Iris pigment epithelial cell (primary cell): ENCODE measurements around the gene CALU.

Experiments
- DNase-seq: peaks from one replicate; pipeline ENCODE4 v3.0.0-alpha.2; 2011; ENCODE audit warnings: low read depth

The CALU gene

GRCh38 chr7:128747327-128748079, 8.3 kb downstream of the CALU start:
- no peak for DNase-seq

- no peak for DNase-seq
Measured at GRCh38 chr7:128752251-128752650, 13.1 kb downstream of the CALU start.

DNA sequence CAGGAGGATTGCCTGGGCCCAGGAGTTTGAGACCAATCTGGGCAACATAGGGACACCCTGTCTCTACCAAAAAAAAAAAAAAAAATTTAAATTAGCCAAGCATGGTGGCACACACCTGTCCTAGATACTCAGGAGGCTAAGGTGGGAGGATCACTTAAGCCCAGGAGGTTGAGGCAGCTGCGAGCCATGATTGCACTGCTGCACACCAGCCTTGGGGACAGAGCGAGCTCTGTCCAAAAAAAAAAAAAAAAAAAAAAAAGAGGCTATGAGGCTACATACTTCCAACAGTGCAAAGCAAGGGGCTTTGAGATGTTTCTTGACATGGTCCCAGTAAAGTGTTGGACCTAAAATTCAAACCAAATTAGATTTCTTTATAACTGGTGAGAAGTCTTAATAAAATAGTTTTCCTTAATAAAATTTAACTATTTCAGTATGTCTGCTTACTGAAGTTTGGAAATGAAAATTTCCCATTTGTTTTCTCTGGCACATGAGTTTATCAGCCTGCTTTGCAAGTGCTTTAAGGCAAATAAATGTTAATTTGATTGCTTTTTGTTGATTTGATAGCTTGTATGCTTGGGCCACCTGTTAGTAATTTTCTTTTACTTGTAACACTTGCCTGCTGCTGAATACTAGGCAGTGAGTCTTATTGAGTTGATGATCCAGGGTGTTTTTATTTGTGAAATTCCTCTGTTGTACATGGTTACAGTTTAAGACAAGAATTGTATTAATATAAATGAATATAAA, 16.1 kb downstream of the CALU start:
- DNase-seq = no peak

DNA sequence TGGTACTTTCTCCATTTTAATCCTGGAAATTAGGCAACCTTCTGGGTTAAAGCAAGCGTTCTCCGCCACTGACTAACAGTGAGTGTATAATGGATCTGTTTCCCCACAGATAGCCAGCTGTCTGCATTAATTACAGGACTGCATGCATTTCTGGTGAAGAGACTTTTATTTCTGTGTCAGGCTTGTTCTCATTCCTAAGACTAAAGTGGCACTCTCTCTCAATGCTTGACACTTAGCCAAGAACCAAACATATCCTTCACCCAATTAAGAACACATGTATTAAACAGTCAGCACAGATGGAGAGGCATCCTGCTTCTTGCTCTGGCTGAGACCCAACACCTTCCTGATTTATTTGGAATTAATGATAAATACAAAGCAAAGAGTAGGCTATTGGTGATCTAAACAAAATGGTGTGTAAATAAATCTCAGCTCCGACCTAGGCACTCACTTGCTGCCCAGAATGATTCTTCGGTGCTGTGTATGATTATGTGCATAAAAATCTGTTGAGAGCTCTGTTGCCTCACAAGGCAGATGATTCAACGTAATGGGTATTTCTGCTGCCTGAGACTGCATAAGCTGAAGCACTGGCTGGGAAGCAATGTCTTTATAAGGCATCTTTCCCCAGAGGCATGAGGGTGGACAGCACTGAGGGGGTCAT, 16.8 kb downstream of the CALU start:
- peak; percentile 95 for DNase-seq

- no peak for DNase-seq
Measured at GRCh38 chr7:128757203-128757602, 18.0 kb downstream of the CALU start.

DNA sequence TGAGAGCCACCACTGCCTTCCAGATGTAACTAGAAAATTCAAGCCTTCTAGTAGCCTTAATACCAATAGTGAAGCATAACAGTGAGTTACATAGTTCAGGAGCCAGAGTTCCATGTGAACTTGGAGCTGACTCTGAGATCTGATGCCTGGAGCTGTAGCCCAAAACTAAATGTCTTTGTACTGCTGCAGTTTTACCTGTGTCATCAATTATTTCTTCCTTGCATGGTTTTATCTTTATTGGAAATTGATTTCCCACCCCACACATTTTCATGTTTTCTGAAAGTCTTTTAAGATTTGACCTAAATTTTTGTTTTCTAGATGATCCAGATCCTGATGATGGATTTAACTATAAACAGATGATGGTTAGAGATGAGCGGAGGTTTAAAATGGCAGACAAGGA, 19.4 kb downstream of the CALU start:
- DNase-seq = no peak

DNA sequence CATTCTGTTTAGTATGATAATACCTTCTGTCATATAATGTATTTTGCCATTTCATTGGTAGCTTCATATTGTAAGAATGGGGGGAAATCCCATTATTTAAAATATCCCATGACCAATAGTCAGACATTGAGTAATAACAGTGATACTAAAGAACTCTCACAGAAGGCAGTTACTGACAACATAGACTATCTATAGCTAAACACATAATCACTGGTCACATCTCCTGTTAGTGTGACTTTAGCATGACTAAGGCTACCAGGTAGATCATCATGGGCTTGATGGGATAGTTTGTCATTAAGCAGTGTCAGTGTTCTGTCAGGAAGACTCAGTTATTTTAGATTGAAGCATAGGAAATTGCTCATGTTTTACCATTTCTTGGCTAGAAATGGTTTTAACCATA, 20.1 kb downstream of the CALU start:
- DNase-seq = no peak

DNA sequence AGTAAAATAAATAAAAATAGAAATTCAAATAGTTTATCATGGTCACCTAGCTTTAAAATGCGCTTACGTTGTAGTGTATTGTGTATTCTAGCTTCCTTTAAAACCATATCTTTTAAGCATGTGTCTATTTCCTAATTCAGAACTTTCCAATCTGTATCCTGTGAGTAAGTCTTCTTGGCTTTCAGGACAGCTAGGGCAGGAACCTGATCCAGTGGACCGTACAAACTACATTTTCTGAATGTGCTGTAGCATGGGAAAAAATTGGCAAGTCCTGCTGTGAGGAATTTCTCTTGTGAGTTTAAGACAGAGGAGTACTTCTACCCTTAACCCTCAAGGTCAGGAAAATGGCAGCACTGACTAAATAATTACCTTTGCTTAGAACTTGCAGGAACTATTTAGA, 24.4 kb downstream of the CALU start:
- DNase-seq = no peak

DNA sequence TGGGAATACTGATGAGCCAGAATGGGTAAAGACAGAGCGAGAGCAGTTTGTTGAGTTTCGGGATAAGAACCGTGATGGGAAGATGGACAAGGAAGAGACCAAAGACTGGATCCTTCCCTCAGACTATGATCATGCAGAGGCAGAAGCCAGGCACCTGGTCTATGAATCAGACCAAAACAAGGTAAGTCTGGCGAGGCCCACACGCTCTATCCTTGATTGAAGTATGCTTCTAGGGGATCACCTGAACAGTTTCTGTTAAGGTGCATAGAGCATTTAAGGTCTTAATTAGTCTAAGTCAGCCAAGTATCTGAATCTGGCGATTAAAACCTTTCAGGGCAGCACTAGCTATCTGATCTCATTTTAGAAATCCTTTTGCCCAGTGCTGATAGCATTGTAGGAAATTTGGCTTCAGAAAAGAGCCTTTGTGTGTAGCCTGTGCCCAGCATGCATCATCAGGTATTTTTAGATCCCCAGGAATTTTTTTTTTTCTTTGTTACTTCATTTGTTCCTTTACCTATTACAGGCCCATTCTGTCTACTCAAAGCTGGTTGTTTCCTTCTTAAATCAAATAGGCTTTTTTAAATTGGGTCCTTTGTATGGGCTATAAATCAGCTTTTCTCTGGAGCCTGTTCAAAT, 28.4 kb downstream of the CALU start:
- DNase-seq = no peak

DNA sequence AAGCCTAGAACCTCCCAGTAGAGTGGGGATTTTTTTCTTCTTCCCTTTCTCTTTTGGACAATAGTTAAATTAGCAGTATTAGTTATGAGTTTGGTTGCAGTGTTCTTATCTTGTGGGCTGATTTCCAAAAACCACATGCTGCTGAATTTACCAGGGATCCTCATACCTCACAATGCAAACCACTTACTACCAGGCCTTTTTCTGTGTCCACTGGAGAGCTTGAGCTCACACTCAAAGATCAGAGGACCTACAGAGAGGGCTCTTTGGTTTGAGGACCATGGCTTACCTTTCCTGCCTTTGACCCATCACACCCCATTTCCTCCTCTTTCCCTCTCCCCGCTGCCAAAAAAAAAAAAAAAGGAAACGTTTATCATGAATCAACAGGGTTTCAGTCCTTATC, 31.1 kb downstream of the CALU start:
- DNase-seq = peak; percentile 63

DNA sequence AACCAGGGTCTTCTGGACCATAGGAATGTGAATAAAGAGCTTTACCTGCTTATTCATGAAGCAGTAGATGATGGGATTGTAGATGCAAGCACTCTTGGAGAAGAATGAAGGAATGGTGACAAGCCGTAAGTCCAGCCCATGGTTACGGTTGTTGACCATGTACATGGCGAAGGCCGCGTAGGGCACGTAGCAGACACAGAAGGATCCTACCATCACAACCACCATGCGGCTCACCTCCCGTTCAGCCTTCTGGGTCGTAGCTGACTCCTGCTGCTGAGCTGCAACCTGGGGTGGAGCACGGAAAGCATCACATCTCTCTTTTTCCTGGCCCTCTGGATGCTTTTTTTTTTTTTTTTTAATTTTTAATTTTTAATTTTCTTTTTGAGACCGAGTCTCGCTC, 34.4 kb downstream of the CALU start:
- DNase-seq = no peak

GRCh38 chr7:128774029-128774689, 35.0 kb downstream of the CALU start:
- DNase-seq = no peak

DNA sequence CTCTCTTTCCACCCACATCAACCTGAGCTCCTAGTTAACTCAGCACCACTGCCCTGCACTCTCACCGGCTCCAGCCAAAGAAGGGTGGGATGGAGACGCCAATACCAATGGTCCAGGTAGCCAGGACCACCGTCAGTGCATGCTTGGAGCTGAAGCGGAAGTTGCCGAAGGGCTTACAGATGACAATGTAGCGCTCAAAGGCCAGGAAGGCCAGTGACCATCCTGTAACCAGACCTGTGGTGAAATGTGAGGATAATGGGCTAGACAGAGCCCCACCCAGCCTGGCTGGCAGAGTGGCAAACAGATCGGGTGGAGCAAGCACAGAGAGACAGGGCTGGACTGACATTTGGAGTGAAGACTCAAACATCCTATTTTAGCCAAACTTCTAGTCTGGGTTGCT, 35.8 kb downstream of the CALU start:
- DNase-seq = no peak

- DNase-seq = no peak
Measured at GRCh38 chr7:128775744-128776474, 36.8 kb downstream of the CALU start, which contains the start of gene OPN1SW. Gene OPN1SW (minus strand): TSS chr7:128775794. CDS start chr7:128775781, 13 bp downstream.

DNA sequence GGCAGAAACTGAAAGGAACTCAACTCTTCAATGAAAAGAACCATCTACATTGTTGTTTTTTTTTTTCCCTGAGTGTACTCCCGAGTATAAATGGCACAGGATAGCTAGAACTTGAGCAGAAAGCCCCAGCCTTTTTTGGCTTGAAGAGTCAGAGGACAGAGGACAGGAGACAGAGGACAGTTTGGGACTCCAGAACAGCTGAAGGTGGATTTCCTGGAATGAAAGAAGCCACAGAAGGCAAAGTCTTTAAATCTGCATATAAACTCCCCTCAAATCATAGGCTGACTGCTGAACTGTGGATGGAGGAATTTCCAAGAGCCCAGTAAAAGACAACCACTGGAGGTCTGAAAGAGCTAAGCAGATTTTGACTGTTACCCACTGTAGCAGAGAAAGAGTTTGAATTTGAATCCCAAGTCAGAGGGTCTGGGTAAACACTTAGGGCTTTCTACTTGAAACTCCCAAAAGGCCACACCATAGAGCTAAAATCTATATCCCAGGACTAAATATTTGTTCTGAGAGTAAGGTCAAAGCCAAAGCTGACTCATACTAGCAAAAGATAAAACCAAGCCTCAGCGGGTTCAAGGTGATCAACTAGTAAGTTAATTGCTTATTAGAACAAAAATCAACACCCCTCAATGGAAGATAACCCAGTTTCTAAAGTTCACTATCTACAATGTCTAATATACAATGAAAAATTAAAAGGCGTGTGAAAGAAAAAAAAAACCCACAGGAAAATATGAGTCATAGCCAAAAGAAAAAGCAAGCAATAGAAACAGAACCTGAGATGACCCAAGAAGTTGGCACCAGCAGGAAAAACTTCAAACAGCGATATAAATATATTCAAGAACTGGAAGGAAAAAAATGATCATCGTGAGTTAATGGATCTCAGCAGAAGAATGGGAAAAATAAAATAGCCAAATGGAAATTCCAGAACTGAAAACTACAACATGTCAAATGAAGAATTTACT, 38.3 kb downstream of the CALU start:
- peak; percentile 50 for DNase-seq

GRCh38 chr7:128778946-128779345, 39.8 kb downstream of the CALU start:
- DNase-seq = no peak

DNA sequence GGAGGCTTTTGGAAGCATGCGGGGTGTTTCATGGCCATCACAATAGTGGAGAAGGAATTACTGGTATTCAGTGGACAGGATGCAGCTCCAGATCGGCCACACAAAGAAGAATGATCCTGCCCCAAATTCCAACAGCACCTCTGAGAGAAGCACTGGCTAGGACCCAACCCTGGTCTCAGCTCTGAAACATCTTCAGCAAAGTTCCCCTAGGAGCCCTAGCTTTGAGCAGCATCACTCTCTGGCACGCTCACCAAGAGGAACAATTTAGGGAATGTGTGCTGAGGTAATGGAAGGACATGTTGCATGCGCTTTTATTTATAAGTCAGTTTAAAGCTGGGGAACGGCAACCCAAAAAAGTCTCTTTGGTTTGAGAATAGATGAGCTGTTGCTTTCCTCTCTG, 42.0 kb downstream of the CALU start:
- DNase-seq = no peak

GRCh38 chr7:128781851-128782250, 42.7 kb downstream of the CALU start:
- no peak for DNase-seq

- DNase-seq = peak; percentile 82
Measured at GRCh38 chr7:128783143-128783861, 44.1 kb downstream of the CALU start.
